MG63 (cell line): ENCODE measurements around the gene HLA-DRA. TPM values are rescaled to one million over a fixed set of nuclear protein-coding genes. Genes with fewer than 3 reads are reported as not detected.

Experiments used
- total RNA-seq: library from RNA; depleted of rRNA; stranded (reverse); fragments of >200 nt; shearing (Covaris generic); gene quantifications from 2 replicates; pipeline ENCODE4 v1.2.3, GENCODE V29; 2014; ENCODE audit warnings: low replicate concordance; rRNA removed

HLA-DRA gene
- total RNA-seq, 1 experiment from 2014 or later, result not detected

Other genes with a start within 250 kb of the HLA-DRA start
- 10.9 and 13.2 TPM in 2 replicates for gene PBX2, start 249.7 kb upstream of the HLA-DRA start, total RNA-seq
- gene GPSM3, start 247.2 kb upstream of the HLA-DRA start, total RNA-seq, result 0.10 and 0.20 TPM in 2 replicates
- gene NOTCH4, start 215.8 kb upstream of the HLA-DRA start, total RNA-seq, result 0.25 TPM in 1 of 2 replicates, not detected in the other
- not detected in 2 replicates for gene TSBP1, start 68.0 kb upstream of the HLA-DRA start, total RNA-seq
- gene BTNL2, start 32.7 kb upstream of the HLA-DRA start, total RNA-seq, result not detected in 2 replicates
- not detected in 2 replicates for gene HLA-DRB5, start 90.4 kb downstream of the HLA-DRA start, total RNA-seq
- not detected in 2 replicates for gene HLA-DRB1, start 150.0 kb downstream of the HLA-DRA start, total RNA-seq
- not detected in 2 replicates for gene HLA-DQA1, start 197.5 kb downstream of the HLA-DRA start, total RNA-seq
- gene HLA-DQB1, start 226.8 kb downstream of the HLA-DRA start, total RNA-seq, result not detected in 2 replicates